A673 (cell line): ENCODE results near the gene PIK3AP1. TPM values are rescaled to one million over a fixed set of nuclear protein-coding genes. Genes with fewer than 3 reads are reported as not detected.

Experiments
- BruUV-seq: library from RNA; stranded (reverse); fragments of 400-500 nt; replicated peaks from 2 replicates; lab custom pipeline; 2021; lab: Mats Ljungman, UMichigan
- CTCF ChIA-PET: fragments of 300-600 bp; sonication (Branson Sonifier 250); formaldehyde crosslinking; loops from one replicate; lab custom pipeline; 2022; ENCODE audit warnings: antibody characterized with exemption; lab: Charles Lee
- POLR2A ChIA-PET: fragments of 300-600 bp; sonication (Branson Sonifier 250); formaldehyde crosslinking; loops from one replicate; lab custom pipeline; 2022; ENCODE audit warnings: antibody characterized with exemption; ENCODE audit not compliant: low non-redundant PET; lab: Charles Lee
- DNase-seq: peaks from one replicate; pipeline ENCODE4 v3.0.0-alpha.2; 2015; ENCODE audit warnings: low spot score
- H3K27ac ChIP-seq: fragments of 200-600 bp; sonication (generic); 2 replicates; pipeline ENCODE4 v1.5.1; 2016; ENCODE audit warnings: mixed run types, low read depth, mild to moderate bottlenecking, mixed read lengths, antibody characterized with exemption, low read length; ENCODE audit not compliant: poor library complexity, severe bottlenecking
- H3K27me3 ChIP-seq: fragments of 200-600 bp; sonication (generic); replicated peaks from 2 replicates; pipeline ENCODE4 v1.6.1; 2017; ENCODE audit warnings: mixed run types, low read depth, mild to moderate bottlenecking, mixed read lengths, antibody characterized with exemption, low read length; ENCODE audit not compliant: insufficient read depth, poor library complexity
- H3K36me3 ChIP-seq: fragments of 200-600 bp; sonication (generic); 2 replicates; pipeline ENCODE4 v1.6.1; 2016; ENCODE audit warnings: mixed run types, mild to moderate bottlenecking, mixed read lengths, antibody characterized with exemption, low read length; ENCODE audit not compliant: insufficient read depth, poor library complexity, severe bottlenecking
- H3K4me1 ChIP-seq: fragments of 200-600 bp; sonication (generic); 2 replicates; pipeline ENCODE4 v1.6.1; 2017; ENCODE audit warnings: mixed run types, mild to moderate bottlenecking, mixed read lengths, antibody characterized with exemption, low read length; ENCODE audit not compliant: insufficient read depth, poor library complexity, severe bottlenecking
- H3K4me3 ChIP-seq: fragments of 200-600 bp; sonication (generic); 2 replicates; pipeline ENCODE4 v1.5.1; 2016; ENCODE audit warnings: low read depth, mixed run types, mild to moderate bottlenecking, mixed read lengths, low read length; ENCODE audit not compliant: poor library complexity, severe bottlenecking
- H3K9me3 ChIP-seq: fragments of 200-600 bp; sonication (generic); 2 replicates; pipeline ENCODE4 v1.6.1; 2016; ENCODE audit warnings: mixed run types, low read depth, mild to moderate bottlenecking, mixed read lengths, antibody characterized with exemption, low read length; ENCODE audit not compliant: poor library complexity, severe bottlenecking
- EZH2 ChIP-seq: fragments of 200-600 bp; sonication (generic); IDR thresholded peaks from 2 replicates; pipeline ENCODE4 v1.6.1; 2017; ENCODE audit warnings: borderline replicate concordance, low read depth, mild to moderate bottlenecking, mixed read lengths, antibody characterized with exemption, low read length; ENCODE audit not compliant: poor library complexity, severe bottlenecking
- intact Hi-C: fragments of 100-400 bp; cut with micrococcal nuclease; formaldehyde crosslinking; loops from one replicate; pipeline ENCODE4 v1.10.0; 2022; ENCODE audit not compliant: unreplicated experiment
- total RNA-seq: library from RNA; stranded (reverse); gene quantifications from 2 replicates; pipeline ENCODE4 v1.2.3, GENCODE V29; 2021
- TF ChIP-seq, protein P1 (sequence below): fragments of 300-800, 200-600 bp; sonication (generic); conservative IDR thresholded peaks from 2 replicates; pipeline ENCODE4 v1.5.1; 2017; ENCODE audit warnings: low read depth, mild to moderate bottlenecking, antibody characterized with exemption, low read length, moderate library complexity, mixed read lengths

Gene PIK3AP1
- total RNA-seq, 1 experiment from 2014 or later, result 0.24 TPM

DNA sequence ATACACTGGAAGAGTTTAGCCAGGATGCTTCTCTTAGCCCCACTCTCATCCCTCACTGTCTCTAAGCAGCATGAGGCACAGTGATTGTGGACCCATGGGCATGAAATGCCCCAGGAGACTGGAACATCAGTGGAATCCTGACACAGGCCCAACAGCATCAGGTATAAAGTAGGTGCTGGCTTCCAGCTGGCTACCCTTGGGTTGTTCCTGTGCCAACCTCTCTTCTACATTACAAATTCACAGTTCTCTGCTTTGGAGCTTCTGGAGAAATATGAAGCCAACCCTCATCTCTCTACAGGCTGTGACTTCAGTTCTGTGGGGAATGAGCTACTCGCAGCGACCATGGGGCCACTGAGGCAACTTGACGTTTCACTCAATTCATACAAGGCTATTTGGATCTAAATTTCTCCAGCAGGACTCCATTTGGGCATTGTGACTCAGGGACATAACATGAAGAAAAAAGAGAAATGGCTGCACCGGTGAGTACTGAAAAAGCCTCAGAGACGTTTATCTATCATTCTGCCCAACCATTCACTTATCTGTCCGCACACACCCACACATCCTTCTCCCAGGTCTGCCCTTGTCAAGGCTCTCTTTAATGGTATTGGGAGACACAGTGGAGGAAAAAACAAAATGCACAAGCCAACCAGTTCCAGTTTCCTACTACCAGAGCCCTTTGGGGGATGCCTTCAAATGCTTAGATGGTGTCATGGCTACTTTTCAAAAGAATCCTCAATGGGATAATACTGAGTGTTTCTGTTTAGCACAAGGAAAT lies 98.1 kb downstream of the PIK3AP1 start:
- intact Hi-C loops, result no loop called here
- Histone ChIP-seq H3K27ac (no peak overlapping the region), H3K4me3 (no peak overlapping the region), H3K4me1 (no peaks in the 10 kb centered on the region), H3K9me3 (no peaks in the 10 kb centered on the region), H3K27me3 (no peaks in the 10 kb centered on the region), H3K36me3 (no peaks in the 10 kb centered on the region)
- ChIA-PET POLR2A (no interaction called here), CTCF (no interaction called here)
- DNase-seq, result no peak
- BruUV-seq, result no TSS peak
- no peak for TF ChIP-seq EZH2
- TF ChIP-seq, protein P1, sequence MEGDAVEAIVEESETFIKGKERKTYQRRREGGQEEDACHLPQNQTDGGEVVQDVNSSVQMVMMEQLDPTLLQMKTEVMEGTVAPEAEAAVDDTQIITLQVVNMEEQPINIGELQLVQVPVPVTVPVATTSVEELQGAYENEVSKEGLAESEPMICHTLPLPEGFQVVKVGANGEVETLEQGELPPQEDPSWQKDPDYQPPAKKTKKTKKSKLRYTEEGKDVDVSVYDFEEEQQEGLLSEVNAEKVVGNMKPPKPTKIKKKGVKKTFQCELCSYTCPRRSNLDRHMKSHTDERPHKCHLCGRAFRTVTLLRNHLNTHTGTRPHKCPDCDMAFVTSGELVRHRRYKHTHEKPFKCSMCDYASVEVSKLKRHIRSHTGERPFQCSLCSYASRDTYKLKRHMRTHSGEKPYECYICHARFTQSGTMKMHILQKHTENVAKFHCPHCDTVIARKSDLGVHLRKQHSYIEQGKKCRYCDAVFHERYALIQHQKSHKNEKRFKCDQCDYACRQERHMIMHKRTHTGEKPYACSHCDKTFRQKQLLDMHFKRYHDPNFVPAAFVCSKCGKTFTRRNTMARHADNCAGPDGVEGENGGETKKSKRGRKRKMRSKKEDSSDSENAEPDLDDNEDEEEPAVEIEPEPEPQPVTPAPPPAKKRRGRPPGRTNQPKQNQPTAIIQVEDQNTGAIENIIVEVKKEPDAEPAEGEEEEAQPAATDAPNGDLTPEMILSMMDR, result no peak

DNA sequence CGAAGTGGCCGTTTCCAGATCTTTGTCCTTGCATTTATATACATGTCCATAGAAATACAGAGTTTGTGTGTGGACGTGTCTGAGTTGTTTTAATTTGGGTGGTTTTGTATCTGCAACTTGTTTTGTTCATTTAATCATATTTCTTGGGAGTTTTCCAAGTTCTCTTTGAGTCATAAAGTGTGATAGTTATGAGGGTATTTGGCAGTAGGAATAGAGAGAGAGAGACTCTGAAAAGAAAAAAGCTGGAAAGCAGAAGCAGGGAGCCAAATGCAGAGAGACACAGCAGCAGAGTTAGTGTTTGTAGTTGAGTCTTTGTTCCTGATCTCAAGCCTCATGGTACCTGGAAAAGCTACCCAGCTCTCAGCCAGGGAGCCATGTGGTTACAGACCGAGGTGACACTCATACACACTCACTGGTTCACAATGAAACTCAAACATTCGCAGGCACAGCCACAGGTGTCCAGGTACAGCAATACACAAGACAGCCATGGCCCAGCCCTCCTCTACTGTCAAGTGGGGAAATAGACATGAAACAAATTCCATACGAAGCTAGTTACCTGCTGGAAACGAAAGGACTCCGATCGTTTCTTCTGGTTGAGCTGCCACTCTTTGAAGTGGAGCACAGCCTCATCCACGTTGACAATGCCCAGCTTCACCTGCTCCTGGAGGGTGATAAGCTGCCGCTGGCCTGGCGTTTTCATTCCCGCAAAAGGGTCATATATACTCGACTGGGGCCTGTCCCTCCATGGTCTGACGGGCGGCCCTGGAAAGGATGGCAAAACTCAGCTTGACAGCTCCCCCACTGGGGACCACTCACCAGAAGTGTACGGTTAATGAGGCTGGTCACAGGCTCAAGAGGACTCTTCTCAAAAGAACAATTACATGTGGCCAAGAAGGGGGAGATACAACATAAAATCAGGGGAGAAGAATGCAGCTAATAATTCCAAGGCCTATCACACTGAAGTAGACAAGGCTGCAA lies 100.2 kb downstream of the PIK3AP1 start:
- H3K9me3 ChIP-seq, result no peaks in the 10 kb centered on the region
- POLR2A ChIA-PET, result no interaction called here
- no peak overlapping the region for H3K4me3 ChIP-seq
- no peaks in the 10 kb centered on the region for H3K36me3 ChIP-seq
- H3K27me3 ChIP-seq, result no peaks in the 10 kb centered on the region
- intact Hi-C loops, result no loop called here
- BruUV-seq, result no TSS peak
- H3K27ac ChIP-seq, result no peak overlapping the region
- no peak for DNase-seq
- TF ChIP-seq, protein P1, result no peak
- no peak for TF ChIP-seq EZH2
- H3K4me1 ChIP-seq, result no peaks in the 10 kb centered on the region
- CTCF ChIA-PET, result no interaction called here

DNA sequence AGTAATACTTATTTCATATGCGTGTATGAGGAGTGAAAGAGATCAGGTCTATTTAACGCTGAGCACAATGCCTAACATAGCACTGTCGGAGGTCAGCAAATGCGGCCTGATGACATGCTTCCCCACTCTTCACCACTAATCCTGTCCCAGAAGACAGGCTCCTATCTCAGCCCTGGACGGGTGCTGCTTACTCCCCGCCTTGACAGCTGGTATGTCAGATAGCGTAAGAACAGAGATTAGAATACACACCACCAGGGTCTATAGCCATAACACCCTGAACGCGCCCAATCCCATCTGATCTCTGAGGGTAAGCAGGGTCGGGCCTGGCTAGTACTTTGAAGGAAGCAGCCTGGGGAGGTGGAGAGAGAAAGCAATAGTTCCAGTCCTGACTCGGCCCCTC lies 101.2 kb downstream of the PIK3AP1 start:
- Histone ChIP-seq H3K27me3 (no peaks in the 10 kb centered on the region), H3K36me3 (no peaks in the 10 kb centered on the region), H3K9me3 (no peaks in the 10 kb centered on the region), H3K4me1 (no peaks in the 10 kb centered on the region), H3K27ac (no peak overlapping the region), H3K4me3 (no peak overlapping the region)
- DNase-seq, result no peak
- ChIA-PET POLR2A (no interaction called here), CTCF (no interaction called here)
- no peak for TF ChIP-seq EZH2
- TF ChIP-seq, protein P1, result no peak
- intact Hi-C loops, result no loop called here
- BruUV-seq, result no TSS peak
